GM12874 (cell line): ENCODE data around the gene ABCC2.

ENCODE experiments used
- TF ChIP-seq, protein P1 (sequence below): IDR thresholded peaks from 2 replicates; pipeline ENCODE4 v1.5.1; 2011; ENCODE audit warnings: low read depth, mild to moderate bottlenecking, control low read depth, low read length, moderate library complexity; ENCODE audit not compliant: insufficient read depth

Gene ABCC2

DNA sequence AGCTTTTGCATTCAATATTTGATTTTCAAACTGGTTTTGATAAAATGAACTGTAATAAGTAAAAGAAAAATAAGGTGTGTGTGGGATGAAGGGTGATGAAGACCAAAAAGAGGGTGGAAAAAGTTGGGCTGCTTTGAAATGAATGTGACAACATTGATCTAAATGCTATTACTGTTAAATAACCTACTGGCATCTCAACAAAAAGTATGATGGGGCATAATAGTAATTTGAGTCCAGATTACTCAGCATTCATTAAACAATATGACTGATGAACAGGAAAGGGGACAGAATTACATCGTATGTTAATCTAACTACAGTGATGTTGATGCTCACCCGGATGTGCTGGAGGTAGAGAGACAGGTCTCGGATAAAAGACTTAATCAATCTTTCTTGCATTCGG lies 112.2 kb downstream of the ABCC2 start:
- TF ChIP-seq, protein P1, sequence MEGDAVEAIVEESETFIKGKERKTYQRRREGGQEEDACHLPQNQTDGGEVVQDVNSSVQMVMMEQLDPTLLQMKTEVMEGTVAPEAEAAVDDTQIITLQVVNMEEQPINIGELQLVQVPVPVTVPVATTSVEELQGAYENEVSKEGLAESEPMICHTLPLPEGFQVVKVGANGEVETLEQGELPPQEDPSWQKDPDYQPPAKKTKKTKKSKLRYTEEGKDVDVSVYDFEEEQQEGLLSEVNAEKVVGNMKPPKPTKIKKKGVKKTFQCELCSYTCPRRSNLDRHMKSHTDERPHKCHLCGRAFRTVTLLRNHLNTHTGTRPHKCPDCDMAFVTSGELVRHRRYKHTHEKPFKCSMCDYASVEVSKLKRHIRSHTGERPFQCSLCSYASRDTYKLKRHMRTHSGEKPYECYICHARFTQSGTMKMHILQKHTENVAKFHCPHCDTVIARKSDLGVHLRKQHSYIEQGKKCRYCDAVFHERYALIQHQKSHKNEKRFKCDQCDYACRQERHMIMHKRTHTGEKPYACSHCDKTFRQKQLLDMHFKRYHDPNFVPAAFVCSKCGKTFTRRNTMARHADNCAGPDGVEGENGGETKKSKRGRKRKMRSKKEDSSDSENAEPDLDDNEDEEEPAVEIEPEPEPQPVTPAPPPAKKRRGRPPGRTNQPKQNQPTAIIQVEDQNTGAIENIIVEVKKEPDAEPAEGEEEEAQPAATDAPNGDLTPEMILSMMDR, result no peak

DNA sequence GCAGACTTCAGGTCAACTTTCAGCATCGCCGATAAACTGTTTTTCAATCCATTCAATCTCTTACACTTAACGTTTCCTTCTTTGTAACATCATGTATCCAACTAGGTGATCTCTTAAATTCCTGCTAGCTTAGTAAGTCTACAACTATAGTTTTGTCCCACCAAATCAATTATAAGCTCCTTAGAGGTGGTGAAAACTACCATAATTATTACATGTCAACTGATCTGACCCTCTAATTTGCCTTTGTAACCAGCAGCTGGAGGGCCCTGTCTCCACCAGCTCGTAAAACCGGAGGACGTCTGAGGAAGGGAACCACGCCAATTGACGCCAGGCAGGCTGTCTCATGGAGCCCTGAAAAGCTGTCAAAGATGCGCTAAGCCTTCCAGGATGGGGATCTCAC lies 113.4 kb downstream of the ABCC2 start:
- TF ChIP-seq, protein P1, result no peak
